Brain microvascular endothelial cell (primary cell): ENCODE data around the gene ETS2.

Source experiments
- DNase-seq: peaks from one replicate; pipeline ENCODE4 v3.0.0-alpha.2; 2020
- H3K27ac ChIP-seq: fragments of 250-450 bp; sonication (Bioruptor Pico); 2 replicates; pipeline ENCODE4 v1.5.1; 2020; ENCODE audit warnings: mild to moderate bottlenecking, moderate library complexity
- H3K27me3 ChIP-seq: fragments of 250-450 bp; sonication (Bioruptor Pico); replicated peaks from 2 replicates; pipeline ENCODE4 v1.5.1; 2020; ENCODE audit warnings: mild to moderate bottlenecking
- H3K36me3 ChIP-seq: fragments of 250-450 bp; sonication (Bioruptor Pico); replicated peaks from 2 replicates; pipeline ENCODE4 v1.5.1; 2020; ENCODE audit warnings: mild to moderate bottlenecking
- H3K4me3 ChIP-seq: 2 replicates; pipeline ENCODE4 v1.5.1; 2011; ENCODE audit warnings: low read depth, mild to moderate bottlenecking, control low read depth, low read length, moderate library complexity
- CTCF ChIP-seq: IDR thresholded peaks from 2 replicates; pipeline ENCODE4 v1.5.1; 2011; ENCODE audit warnings: low read depth, mild to moderate bottlenecking, moderate library complexity, low read length, control low read depth, inconsistent platforms; ENCODE audit errors: missing control alignments
- in situ Hi-C: cut with HindIII; loops from 2 replicates; pipeline ENCODE4 v1.10.0; 2017; ENCODE audit warnings: low sequenced_read_pairs, low pct_ligation_motif_present

ETS2 gene

GRCh38 chr21:38849776-38850175 lies 44.0 kb downstream of the ETS2 start:
- no peaks in the 10 kb centered on the region for H3K27me3 ChIP-seq
- TF ChIP-seq CTCF, result no peak
- in situ Hi-C loops, result no loop called here
- H3K27ac ChIP-seq, result no peak overlapping the region
- no peak overlapping the region for H3K4me3 ChIP-seq
- no peak for DNase-seq
- H3K36me3 ChIP-seq, result no peaks in the 10 kb centered on the region

DNA sequence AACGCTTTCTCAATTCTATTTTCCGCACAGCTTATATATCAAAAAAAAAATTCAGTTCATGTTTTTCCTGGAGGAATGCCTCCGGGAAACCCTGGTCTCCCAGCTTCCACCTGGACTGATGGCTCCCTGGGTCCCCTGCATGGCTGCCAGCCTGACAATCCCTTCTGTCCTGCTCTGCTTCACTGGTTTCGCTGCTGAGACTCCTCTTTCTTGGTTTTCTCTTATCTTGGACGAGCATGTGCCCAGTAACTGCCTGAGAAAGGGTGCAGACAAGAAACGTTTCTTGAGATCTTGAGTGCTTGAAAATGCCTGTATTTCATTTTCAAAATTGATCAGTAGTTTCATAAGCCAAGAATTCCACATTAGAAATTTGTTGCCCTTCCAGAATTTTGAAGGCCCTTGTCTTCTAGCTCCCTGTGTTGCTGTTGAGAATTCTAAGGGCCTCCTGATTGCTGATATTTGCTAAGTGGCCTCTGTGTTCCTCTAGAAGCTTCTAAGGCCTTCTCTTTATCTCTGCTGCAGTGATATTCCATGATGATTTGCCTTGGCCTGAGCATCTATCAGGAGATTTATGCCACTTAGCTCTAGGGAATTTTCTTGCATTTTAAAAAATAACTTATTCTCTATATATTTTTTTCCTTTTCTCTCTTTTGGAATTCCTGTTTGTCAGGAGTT lies 44.7 kb downstream of the ETS2 start:
- Histone ChIP-seq H3K27me3 (no peaks in the 10 kb centered on the region), H3K36me3 (no peaks in the 10 kb centered on the region), H3K4me3 (no peak overlapping the region), H3K27ac (peak overlapping the region; percentile 64)
- in situ Hi-C loops, result no loop called here
- DNase-seq, result no peak
- no peak for TF ChIP-seq CTCF

GRCh38 chr21:38851101-38851500 lies 45.4 kb downstream of the ETS2 start:
- DNase-seq, result no peak

DNA sequence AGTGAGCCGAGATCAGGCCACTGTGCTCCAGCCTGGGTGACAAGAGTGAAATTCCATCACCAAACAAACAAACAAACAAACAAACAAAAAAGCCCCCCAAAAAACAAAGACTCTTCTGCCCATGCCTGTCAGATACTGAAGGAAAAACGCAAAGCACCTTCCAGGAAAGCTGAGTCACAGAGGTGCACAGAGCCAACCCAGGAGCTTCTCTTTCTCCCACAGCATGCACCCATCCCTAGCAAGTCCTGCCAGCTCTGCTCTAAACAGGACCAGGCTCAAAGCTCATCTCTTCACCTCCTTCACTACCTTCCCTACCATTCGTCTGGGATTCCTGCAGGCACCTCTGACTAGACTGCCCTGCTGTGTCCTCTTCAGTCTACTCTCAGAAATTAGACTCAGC lies 46.5 kb downstream of the ETS2 start:
- H3K27ac ChIP-seq, result no peak overlapping the region
- DNase-seq, result no peak
- H3K36me3 ChIP-seq, result no peaks in the 10 kb centered on the region
- no peaks in the 10 kb centered on the region for H3K27me3 ChIP-seq
- no peak overlapping the region for H3K4me3 ChIP-seq
- in situ Hi-C loops, result no loop called here
- TF ChIP-seq CTCF, result no peak

More at GRCh38 chr21:38851101-38851500, 45.4 kb downstream of the ETS2 start:
- H3K4me3 ChIP-seq, result no peak overlapping the region
- no peak for TF ChIP-seq CTCF
- in situ Hi-C loops, result no loop called here
- H3K27ac ChIP-seq, result peak overlapping the region; percentile 64
- no peaks in the 10 kb centered on the region for H3K27me3 ChIP-seq
- no peaks in the 10 kb centered on the region for H3K36me3 ChIP-seq

GRCh38 chr21:38852708-38853107 lies 47.0 kb downstream of the ETS2 start:
- DNase-seq, result no peak
- H3K36me3 ChIP-seq, result no peaks in the 10 kb centered on the region
- H3K4me3 ChIP-seq, result no peak overlapping the region
- peak overlapping the region; percentile 17 for H3K27ac ChIP-seq
- in situ Hi-C loops, result no loop called here
- no peaks in the 10 kb centered on the region for H3K27me3 ChIP-seq
- no peak for TF ChIP-seq CTCF

DNA sequence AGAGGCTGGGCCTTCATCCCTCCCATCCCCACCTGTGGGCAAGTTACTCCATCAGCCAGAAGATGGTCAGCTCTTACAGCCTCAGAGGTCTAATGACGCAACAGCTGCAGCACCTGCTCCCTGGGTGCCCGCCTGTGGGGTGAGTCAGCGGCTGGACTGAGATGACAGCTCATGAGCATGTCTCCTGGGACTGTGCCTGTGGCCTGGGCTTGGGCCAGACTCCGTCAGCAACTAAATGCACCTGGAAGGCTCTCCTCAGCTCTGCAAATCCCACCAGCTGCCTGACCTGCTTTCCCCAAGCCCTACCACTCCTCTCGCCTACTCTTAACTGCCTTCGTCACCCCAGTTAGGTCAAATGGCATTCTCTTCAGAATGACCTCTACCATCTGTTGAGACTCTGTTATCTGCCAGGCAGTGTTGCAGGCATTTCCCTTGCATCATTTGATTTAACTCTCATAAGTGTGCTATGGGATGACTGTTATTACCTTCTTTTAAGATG lies 47.7 kb downstream of the ETS2 start:
- H3K27me3 ChIP-seq, result no peaks in the 10 kb centered on the region
- peak; percentile 95 for DNase-seq
- peak overlapping the region; percentile 39 for H3K27ac ChIP-seq
- TF ChIP-seq CTCF, result no peak
- no peaks in the 10 kb centered on the region for H3K36me3 ChIP-seq
- H3K4me3 ChIP-seq, result no peak overlapping the region
- in situ Hi-C loops, result no loop called here
